OCI-LY1 (cell line): ENCODE results near the gene UST.

Experiments
- H2AFZ ChIP-seq: fragments of 200-600 bp; sonication (generic), shearing (Covaris generic); 2 replicates; pipeline ENCODE4 v1.6.0; 2014; ENCODE audit warnings: antibody characterized with exemption, mild to moderate bottlenecking, low read length
- H3F3A ChIP-seq: fragments of 200-600 bp; sonication (generic), shearing (Covaris generic); 2 replicates; pipeline ENCODE4 v1.6.0; 2014; ENCODE audit warnings: mild to moderate bottlenecking, antibody characterized with exemption, low read length, moderate library complexity; ENCODE audit not compliant: insufficient read depth
- H3K27ac ChIP-seq: fragments of 200-600 bp; sonication (generic); 2 replicates; pipeline ENCODE4 v1.5.1; 2014; ENCODE audit warnings: low read length, mixed run types, mild to moderate bottlenecking, low read depth; ENCODE audit not compliant: poor library complexity, severe bottlenecking
- H3K27me3 ChIP-seq: fragments of 200-600 bp; sonication (generic); 2 replicates; pipeline ENCODE4 v1.6.0; 2014; ENCODE audit warnings: antibody characterized with exemption, mild to moderate bottlenecking, low read length, moderate library complexity; ENCODE audit not compliant: insufficient read depth
- H3K36me3 ChIP-seq: fragments of 200-600 bp; sonication (generic); 2 replicates; pipeline ENCODE4 v1.6.1; 2014; ENCODE audit warnings: mild to moderate bottlenecking, antibody characterized with exemption, low read length, moderate library complexity, mixed read lengths; ENCODE audit not compliant: insufficient read depth
- H3K4me1 ChIP-seq: fragments of 200-600 bp; sonication (generic); 2 replicates; pipeline ENCODE4 v1.5.1; 2014; ENCODE audit warnings: mild to moderate bottlenecking, low read length, moderate library complexity; ENCODE audit not compliant: insufficient read depth, severe bottlenecking
- H3K4me2 ChIP-seq: fragments of 200-600 bp; sonication (generic), shearing (Covaris generic); 2 replicates; pipeline ENCODE4 v1.6.1; 2014; ENCODE audit warnings: low read length
- H3K4me3 ChIP-seq: fragments of 200-600 bp; sonication (generic); 2 replicates; pipeline ENCODE4 v1.5.1; 2014; ENCODE audit warnings: low read length, low read depth, mild to moderate bottlenecking, mixed read lengths; ENCODE audit not compliant: poor library complexity, severe bottlenecking
- H3K79me2 ChIP-seq: fragments of 200-600 bp; shearing (Covaris generic); 2 replicates; pipeline ENCODE4 v1.6.1; 2016; ENCODE audit warnings: mixed run types, low read length, mixed read lengths; ENCODE audit not compliant: insufficient read depth
- H3K9ac ChIP-seq: fragments of 200-600 bp; sonication (generic), shearing (Covaris generic); 2 replicates; pipeline ENCODE4 v1.6.1; 2014; ENCODE audit warnings: mild to moderate bottlenecking, low read length, mixed read lengths
- H3K9me2 ChIP-seq: fragments of 200-600 bp; sonication (generic), shearing (Covaris generic); 2 replicates; pipeline ENCODE4 v1.6.1; 2014; ENCODE audit warnings: low read depth, mild to moderate bottlenecking, low read length, mixed read lengths
- H3K9me3 ChIP-seq: fragments of 200-600 bp; shearing (Covaris generic); 2 replicates; pipeline ENCODE4 v1.6.1; 2014; ENCODE audit warnings: low read length, mixed read lengths
- H4K20me1 ChIP-seq: fragments of 200-600 bp; sonication (generic), shearing (Covaris generic); 2 replicates; pipeline ENCODE4 v1.6.0; 2016; ENCODE audit warnings: mild to moderate bottlenecking, low read length; ENCODE audit not compliant: insufficient read depth
- CTCF ChIP-seq: fragments of 200-600 bp; sonication (generic), shearing (Covaris generic); IDR thresholded peaks from 2 replicates; pipeline ENCODE4 v1.5.1; 2017; ENCODE audit warnings: mild to moderate bottlenecking, antibody characterized with exemption, low read length, moderate library complexity, mixed read lengths
- EZH2 ChIP-seq: fragments of 200-600 bp; sonication (generic), shearing (Covaris generic); IDR thresholded peaks from 2 replicates; pipeline ENCODE4 v1.8.0; 2017; ENCODE audit warnings: borderline replicate concordance, mixed run types, mild to moderate bottlenecking, antibody characterized with exemption, low read length, moderate library complexity, mixed read lengths

The UST gene

GRCh38 chr6:149027484-149027883 is 280.7 kb downstream of the UST start:
- H3F3A ChIP-seq, result no peaks in the 10 kb centered on the region
- no peak overlapping the region for H3K4me2 ChIP-seq
- no peak overlapping the region for H3K9ac ChIP-seq
- H3K79me2 ChIP-seq, result no peaks in the 10 kb centered on the region
- H3K9me3 ChIP-seq, result 0 out of 2 replicates have a peak, but pooled peaks cover 2% of the 10 kb centered on the region
- H3K36me3 ChIP-seq, result no peaks in the 10 kb centered on the region
- no peaks in the 10 kb centered on the region; the same call in 1 of the 2 replicates for H3K27me3 ChIP-seq
- no peak overlapping the region for H3K4me3 ChIP-seq
- H4K20me1 ChIP-seq, result no peaks in the 10 kb centered on the region
- TF ChIP-seq EZH2 (no peak), CTCF (no peak)
- no peak overlapping the region for H2AFZ ChIP-seq
- no peak overlapping the region for H3K27ac ChIP-seq
- H3K9me2 ChIP-seq, result no peaks in the 10 kb centered on the region
- no peaks in the 10 kb centered on the region for H3K4me1 ChIP-seq

GRCh38 chr6:149028767-149029405 is 282.1 kb downstream of the UST start:
- no peak overlapping the region for H2AFZ ChIP-seq
- no peak overlapping the region for H3K4me3 ChIP-seq
- H3K79me2 ChIP-seq, result no peaks in the 10 kb centered on the region
- no peak overlapping the region for H3K4me2 ChIP-seq
- no peak overlapping the region for H3K27ac ChIP-seq
- no peaks in the 10 kb centered on the region for H3K9me2 ChIP-seq
- no peaks in the 10 kb centered on the region; the same call in 1 of the 2 replicates for H3K27me3 ChIP-seq
- no peak overlapping the region for H3K9ac ChIP-seq
- TF ChIP-seq EZH2, result no peak
- TF ChIP-seq CTCF, result peak; percentile 70
- no peaks in the 10 kb centered on the region for H3F3A ChIP-seq
- H4K20me1 ChIP-seq, result no peaks in the 10 kb centered on the region
- H3K9me3 ChIP-seq, result 0 out of 2 replicates have a peak, but pooled peaks cover 2% of the 10 kb centered on the region
- no peaks in the 10 kb centered on the region for H3K4me1 ChIP-seq
- H3K36me3 ChIP-seq, result no peaks in the 10 kb centered on the region

- Histone ChIP-seq H3K27ac (no peak overlapping the region), H3K4me2 (no peak overlapping the region), H2AFZ (no peak overlapping the region), H3K4me3 (no peak overlapping the region), H3F3A (no peaks in the 10 kb centered on the region), H3K27me3 (no peaks in the 10 kb centered on the region; the same call in none of the 2 replicates), H3K4me1 (no peaks in the 10 kb centered on the region), H3K9me3 (0 out of 2 replicates have a peak, but pooled peaks cover 2% of the 10 kb centered on the region), H3K9ac (no peak overlapping the region), H3K36me3 (no peaks in the 10 kb centered on the region), H3K79me2 (no peaks in the 10 kb centered on the region), H3K9me2 (no peaks in the 10 kb centered on the region), H4K20me1 (no peaks in the 10 kb centered on the region)
- TF ChIP-seq EZH2 (no peak), CTCF (no peak)
These were observed 284.5 kb downstream of the UST start for GRCh38 chr6:149031201-149031858.
